A549 (cell line): Measurements from ENCODE around the gene ASTL. TPM values are rescaled to one million over a fixed set of nuclear protein-coding genes. Genes with fewer than 3 reads are reported as not detected.

ENCODE experiments used
- ATAC-seq, 2 experiments: fragments of 200-7000 bp in 1 of 2; fragments of >200 bp in 1 of 2; cut with Nextera tagmentation in 1 of 2; cut with Tn5 transposase in 1 of 2; 3 replicates each; pipeline versions ENCODE4 v1.8.0 to v1.9.1; 2018 to 2020; ENCODE audit warnings: mild to moderate bottlenecking in 1 of 2, moderate library complexity in 1 of 2
- CTCF ChIA-PET: fragments of 300-600 bp; sonication (Branson Sonifier 250); formaldehyde crosslinking; extraction: SDS; loops from one replicate; lab custom pipeline; 2021; ENCODE audit warnings: antibody characterized with exemption, inconsistent platforms; lab: Yijun Ruan, JAX
- POLR2A ChIA-PET: fragments of 350-600 bp; formaldehyde crosslinking; extraction: SDS; loops from one replicate; lab custom pipeline; 2021; ENCODE audit warnings: antibody characterized with exemption, inconsistent platforms; lab: Yijun Ruan, JAX
- DNase-seq, 2 experiments: peaks; one replicate each; pipeline versions ENCODE4 v3.0.0 to v3.0.0-alpha.2; 2011 to 2016; ENCODE audit warnings: low read depth in 1 of 2, low spot score in 1 of 2
- FAIRE-seq: peaks from 2 replicates; lab custom pipeline; 2011; peaks lifted over from hg19 to GRCh38; lab: Jason Lieb, UNC
- H3K27ac ChIP-seq, 2 experiments: fragments of >200 bp; sonication (Bioruptor Twin); formaldehyde crosslinking; 3 replicates each; pipeline ENCODE4 v1.5.1; 2016 to 2017
- H3K4me1 ChIP-seq: fragments of >200 bp; sonication (Bioruptor Twin); formaldehyde crosslinking; 3 replicates; pipeline ENCODE4 v1.6.1; 2016
- H3K4me2 ChIP-seq: fragments of >200 bp; sonication (Bioruptor Twin); formaldehyde crosslinking; 3 replicates; pipeline ENCODE4 v1.6.1; 2016
- H3K4me3 ChIP-seq: fragments of >200 bp; sonication (Bioruptor Twin); formaldehyde crosslinking; 3 replicates; pipeline ENCODE4 v1.5.1; 2016
- H3K9me3 ChIP-seq: fragments of >200 bp; sonication (Bioruptor Twin); formaldehyde crosslinking; 3 replicates; pipeline ENCODE4 v1.6.1; 2016
- CBX2 ChIP-seq: fragments of 200-600 bp; sonication (generic); IDR thresholded peaks from 2 replicates; pipeline ENCODE4 v1.6.1; 2016; ENCODE audit warnings: low read depth, mild to moderate bottlenecking, borderline replicate concordance
- CEBPB ChIP-seq, 2 experiments: fragments of >200 bp in 1 of 2; sonication (Bioruptor Twin) in 1 of 2; formaldehyde crosslinking in 1 of 2; IDR thresholded peaks; 2 replicates each; pipeline ENCODE4 v1.6.1; 2012 to 2016
- CHD2 ChIP-seq: fragments of 150-350 bp; IDR thresholded peaks from 2 replicates; pipeline ENCODE4 v1.6.1; 2014; ENCODE audit warnings: low read length; ENCODE audit not compliant: partially characterized antibody
- CHD4 ChIP-seq: fragments of 200-600 bp; sonication (generic); IDR thresholded peaks from 2 replicates; pipeline ENCODE4 v1.6.1; 2016; ENCODE audit warnings: antibody characterized with exemption, mild to moderate bottlenecking, borderline replicate concordance
- EHMT2 ChIP-seq: fragments of 200-600 bp; sonication (generic); IDR thresholded peaks from 2 replicates; pipeline ENCODE4 v1.6.1; 2016; ENCODE audit warnings: antibody characterized with exemption, low read depth, mild to moderate bottlenecking, moderate library complexity
- HOXB13 ChIP-seq: fragments of 250-450 bp; sonication (Bioruptor Pico); IDR thresholded peaks from 2 replicates; pipeline ENCODE4 v1.5.0; 2020; ENCODE audit warnings: low read depth, mild to moderate bottlenecking, moderate library complexity
- KDM5A ChIP-seq: fragments of 200-600 bp; sonication (generic); IDR thresholded peaks from 2 replicates; pipeline ENCODE4 v1.6.1; 2016; ENCODE audit warnings: antibody characterized with exemption, mild to moderate bottlenecking
- MAZ ChIP-seq: fragments of 150-350 bp; IDR thresholded peaks from 2 replicates; pipeline ENCODE4 v1.6.1; 2014; ENCODE audit warnings: antibody characterized with exemption, low read depth, low read length, borderline replicate concordance
- NPAS2 ChIP-seq: fragments of 250-450 bp; sonication (Bioruptor Pico); IDR thresholded peaks from 2 replicates; pipeline ENCODE4 v1.8.0; 2022; ENCODE audit warnings: mild to moderate bottlenecking, moderate library complexity, borderline replicate concordance
- POLR2A ChIP-seq: IDR thresholded peaks from 2 replicates; pipeline ENCODE4 v1.6.1; 2012; ENCODE audit warnings: mild to moderate bottlenecking, low read length
- POLR2AphosphoS2 ChIP-seq: conservative IDR thresholded peaks from 2 replicates; pipeline ENCODE4 v1.6.1; 2012; ENCODE audit warnings: low read length, improper control_type of control experiment, inconsistent platforms
- RAD21 ChIP-seq, 2 experiments: fragments of >200 bp in 1 of 2; sonication (Bioruptor Twin) in 1 of 2; formaldehyde crosslinking in 1 of 2; IDR thresholded peaks in 1 of 2; conservative IDR thresholded peaks in 1 of 2; 2 replicates in 1 of 2; 3 replicates in 1 of 2; pipeline ENCODE4 v1.6.1; 2012 to 2018; ENCODE audit warnings: inconsistent platforms in 1 of 2
- RARB ChIP-seq: fragments of 250-450 bp; sonication (Bioruptor Pico); IDR thresholded peaks from 2 replicates; pipeline ENCODE4 v1.8.0; 2021; ENCODE audit warnings: mild to moderate bottlenecking, moderate library complexity
- RCOR1 ChIP-seq: fragments of 150-350 bp; IDR thresholded peaks from 2 replicates; pipeline ENCODE4 v1.6.1; 2014; ENCODE audit warnings: antibody characterized with exemption, low read length, low read depth
- SMC3 ChIP-seq: fragments of >200 bp; sonication (Bioruptor Twin); formaldehyde crosslinking; IDR thresholded peaks from 3 replicates; pipeline ENCODE4 v1.6.1; 2018; ENCODE audit warnings: inconsistent platforms
- SREBF2 ChIP-seq: fragments of 450-650 bp; IDR thresholded peaks from 2 replicates; pipeline ENCODE4 v1.6.1; 2014; ENCODE audit warnings: mild to moderate bottlenecking, moderate library complexity
- TP53 ChIP-seq: fragments of 250-450 bp; sonication (Bioruptor Pico); IDR thresholded peaks from 2 replicates; pipeline ENCODE4 v1.5.0; 2021; ENCODE audit warnings: mild to moderate bottlenecking, moderate library complexity
- ZFP36 ChIP-seq: fragments of 450-650 bp; IDR thresholded peaks from 2 replicates; pipeline ENCODE4 v1.6.1; 2014; ENCODE audit warnings: borderline replicate concordance; ENCODE audit not compliant: partially characterized antibody
- WGBS: methylation state at CpG from one replicate; pipeline ENCODE4 v1.1.6; 2017; ENCODE audit errors: missing lambda C conversion rate; 5-methylcytosine and 5-hydroxymethylcytosine counted together
- polyA plus RNA-seq, 4 experiments: library from polyadenylated mRNA; depleted of rRNA in 3 of 4; stranded (reverse); fragments of >200 nt; fragmentation: RNase III in 1 of 4; extraction: RNeasy Plus Mini Kit Qiagen cat#74134 plus additional on column Dnase treatment in 1 of 4; gene quantifications; 2 replicates in 3 of 4; 3 replicates in 1 of 4; pipeline ENCODE4 v1.2.3, GENCODE V29; 2011 to 2017
- TF ChIP-seq, protein P1 (sequence below): IDR thresholded peaks from 2 replicates; pipeline ENCODE4 v1.6.1; 2012
- TF ChIP-seq, protein P2 (sequence below): fragments of >200 bp; sonication (Bioruptor Twin); formaldehyde crosslinking; IDR thresholded peaks from 3 replicates; pipeline ENCODE4 v1.6.1; 2016
- TF ChIP-seq, protein P3 (sequence below): IDR thresholded peaks from 2 replicates; pipeline ENCODE4 v1.6.1; 2012
- TF ChIP-seq, protein P4 (sequence below): fragments of 250-450 bp; sonication (Bioruptor Pico); IDR thresholded peaks from 2 replicates; pipeline ENCODE4 v1.5.0; 2020; ENCODE audit warnings: low read depth, mild to moderate bottlenecking, moderate library complexity

The ASTL gene
- polyA plus RNA-seq, 2 of the 4 experiments (the other 2 are of a cell fraction), result not detected

DNA sequence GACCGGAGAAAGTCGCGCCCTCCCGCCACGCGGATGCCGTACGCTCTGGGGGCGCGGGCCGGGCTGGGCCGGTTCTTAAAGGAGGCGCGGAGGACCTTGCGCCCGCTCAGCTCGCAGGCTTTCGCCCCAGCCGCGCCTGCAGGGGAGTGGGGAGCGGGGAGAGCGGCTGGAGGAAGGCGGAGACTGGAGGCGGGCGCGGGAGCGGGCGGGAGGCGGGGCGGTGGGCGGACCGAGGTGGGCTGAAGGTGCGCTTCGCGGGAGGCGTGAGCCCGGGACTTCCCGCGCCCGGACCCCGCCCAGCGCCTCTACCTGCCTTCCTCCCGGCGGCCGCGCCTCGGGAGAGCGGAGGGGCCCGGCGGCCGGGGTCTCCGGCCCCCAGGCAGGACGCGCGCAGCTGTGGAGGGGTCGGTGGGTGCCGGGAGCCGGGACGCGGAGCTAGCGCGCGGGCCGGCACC is 21.9 kb downstream of the ASTL start, which contains the start of gene ADRA2B:
Gene ADRA2B, minus strand, starts transcription at position 148 of the 455 bp plus-strand sequence. CDS start 422 bp downstream, outside the sequence.
- 33% methylated on average over 2 of the region's 64 CpGs for WGBS
- H3K9me3 ChIP-seq, result no peaks in the 10 kb centered on the region
- H3K4me3 ChIP-seq, result peak within 1 kb of the TSS; percentile 69
- POLR2A ChIA-PET, result no interaction called here
- DNase-seq (peak; percentile 46 to 48), ATAC-seq (peak; percentile 52 to 60), FAIRE-seq (no peak)
- peaks cover 4% of the 10 kb centered on the region; the same call in 2 of the 3 replicates for H3K4me1 ChIP-seq
- peak within 1 kb of the TSS; percentile 56 to 78; a peak in 5 of 6 replicates for H3K27ac ChIP-seq
- peak within 1 kb of the TSS; percentile 97 for H3K4me2 ChIP-seq
- CTCF ChIA-PET, result interaction anchor here (0.6 to 9.6 kb wide), 43 partner anchors 11 to 432 kb away, joined by 3 to 126 read pairs (median 5); partner anchors contain the start of genes ANKRD36C, ASTL and STARD7
- TF ChIP-seq, protein P1, sequence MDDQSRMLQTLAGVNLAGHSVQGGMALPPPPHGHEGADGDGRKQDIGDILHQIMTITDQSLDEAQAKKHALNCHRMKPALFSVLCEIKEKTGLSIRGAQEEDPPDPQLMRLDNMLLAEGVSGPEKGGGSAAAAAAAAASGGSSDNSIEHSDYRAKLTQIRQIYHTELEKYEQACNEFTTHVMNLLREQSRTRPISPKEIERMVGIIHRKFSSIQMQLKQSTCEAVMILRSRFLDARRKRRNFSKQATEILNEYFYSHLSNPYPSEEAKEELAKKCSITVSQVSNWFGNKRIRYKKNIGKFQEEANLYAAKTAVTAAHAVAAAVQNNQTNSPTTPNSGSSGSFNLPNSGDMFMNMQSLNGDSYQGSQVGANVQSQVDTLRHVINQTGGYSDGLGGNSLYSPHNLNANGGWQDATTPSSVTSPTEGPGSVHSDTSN, result no peak
- TF ChIP-seq CBX2, result no peak
- TF ChIP-seq RAD21 (conservative IDR thresholded peaks at IDR 0.05 in 1 of 2, IDR thresholded peaks at IDR 0.05 in 1 of 2), result no peak

DNA sequence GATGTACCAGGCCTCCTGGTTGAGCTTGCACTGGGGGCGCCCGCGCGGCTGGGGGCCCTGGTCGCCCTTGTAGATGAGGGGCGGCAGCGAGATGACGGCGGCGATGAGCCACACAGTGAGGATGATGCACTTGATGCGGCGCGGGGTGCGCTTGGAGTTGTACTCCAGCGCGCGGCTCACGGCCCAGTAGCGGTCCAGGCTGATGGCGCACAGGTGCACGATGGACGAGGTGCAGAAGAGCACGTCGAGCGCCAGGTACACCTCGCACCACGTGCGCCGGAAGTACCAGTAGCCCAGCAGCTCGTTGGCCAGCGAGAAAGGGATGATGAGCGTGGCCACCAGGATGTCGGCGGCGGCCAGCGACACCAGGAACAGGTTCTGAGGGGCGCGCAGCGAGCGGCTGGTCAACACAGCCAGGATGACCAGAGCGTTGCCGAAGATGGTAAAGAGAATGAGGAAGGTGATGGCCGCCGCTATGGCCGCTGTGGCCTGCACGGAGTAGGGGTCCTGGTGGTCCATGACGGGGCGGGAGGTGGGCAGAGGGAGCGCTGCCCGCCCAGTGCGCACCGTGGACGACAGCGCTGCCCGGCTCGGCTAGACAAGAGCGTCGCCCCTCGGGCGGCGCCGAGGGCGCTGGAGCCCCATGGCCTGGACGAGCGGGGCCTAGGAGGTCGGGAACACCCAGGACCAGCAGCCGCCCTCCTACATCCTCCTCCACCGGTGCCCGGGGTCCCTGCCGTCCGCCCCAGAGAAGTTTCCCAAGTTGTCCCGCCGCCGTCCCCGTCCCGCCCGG is 22.5 kb downstream of the ASTL start:
- H3K4me3 ChIP-seq, result peak overlapping the region; percentile 69
- H3K27ac ChIP-seq, result peak overlapping the region; percentile 56 to 78; a peak in 4 of 6 replicates
- ChIA-PET POLR2A (no interaction called here), CTCF (interaction anchor here (0.8 to 9.6 kb wide), 18 partner anchors 12 to 395 kb away, joined by 3 to 126 read pairs (median 10); partner anchors contain the start of genes ANKRD36C and ASTL)
- ATAC-seq (peak; percentile 1 to 4; a peak in 3 of 6 replicates), DNase-seq (no peak), FAIRE-seq (no peak)
- TF ChIP-seq TP53, result no peak
- TF ChIP-seq MAZ, result no peak
- no peak for TF ChIP-seq RAD21 (conservative IDR thresholded peaks at IDR 0.05 in 1 of 2, IDR thresholded peaks at IDR 0.05 in 1 of 2)
- TF ChIP-seq SMC3, result no peak
- TF ChIP-seq HOXB13 (CRISPR knock-in tag), result no peak
- peak overlapping the region; percentile 97 for H3K4me2 ChIP-seq
- H3K9me3 ChIP-seq, result no peaks in the 10 kb centered on the region
- 83% methylated on average over 73 of the region's 77 CpGs for WGBS
- peaks cover 4% of the 10 kb centered on the region; the same call in 2 of the 3 replicates for H3K4me1 ChIP-seq

DNA sequence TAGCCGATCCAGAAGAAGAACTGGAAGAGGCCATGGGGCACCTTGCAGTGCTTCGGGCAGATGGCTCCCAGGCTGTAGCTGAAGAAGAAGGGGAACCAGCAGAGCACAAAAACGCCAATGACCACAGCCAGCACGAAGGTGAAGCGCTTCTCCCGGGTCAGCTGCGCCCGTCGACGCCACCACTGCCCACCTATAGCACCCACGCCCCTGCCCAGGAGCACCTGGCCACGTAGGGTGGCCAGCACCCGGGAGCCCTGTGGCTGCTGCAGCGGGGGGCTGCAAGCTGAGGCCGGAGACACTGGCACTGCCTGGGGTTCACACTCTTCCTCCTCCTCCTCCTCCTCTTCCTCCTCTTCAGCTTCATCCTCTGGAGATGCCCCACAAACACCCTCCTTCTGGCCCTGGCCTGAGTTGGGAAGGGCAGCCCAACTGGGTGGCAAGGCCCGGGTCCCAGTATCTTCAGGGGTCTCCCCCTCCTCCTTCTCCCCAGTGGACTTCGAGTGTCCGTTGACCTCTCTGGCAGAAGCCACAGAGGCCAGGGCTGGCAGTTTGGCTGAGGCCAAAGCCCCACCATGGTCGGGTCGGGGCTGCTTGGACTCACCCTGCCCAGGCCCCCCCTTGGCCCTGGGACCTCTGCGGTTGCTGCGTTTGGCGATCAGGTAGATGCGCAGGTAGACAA is 23.3 kb downstream of the ASTL start:
- H3K4me3 ChIP-seq, result no peak overlapping the region
- POLR2A ChIA-PET, result no interaction called here
- H3K9me3 ChIP-seq, result no peaks in the 10 kb centered on the region
- no peak for FAIRE-seq
- CTCF ChIA-PET, result interaction anchor here (0.9 to 9.6 kb wide), 3 partner anchors 13 to 59 kb away, joined by 3 to 126 read pairs (median 5); partner anchors contain the start of gene ASTL
- no peak for ATAC-seq
- WGBS, result 91% methylated on average over 10 of the region's 24 CpGs
- H3K4me2 ChIP-seq, result no peak overlapping the region
- peaks cover 4% of the 10 kb centered on the region; the same call in 2 of the 3 replicates for H3K4me1 ChIP-seq
- TF ChIP-seq POLR2AphosphoS2, result no peak
- no peak for TF ChIP-seq POLR2A
- no peak for TF ChIP-seq RARB (CRISPR knock-in tag)
- no peak for TF ChIP-seq RCOR1
- TF ChIP-seq, protein P1, result no peak
- DNase-seq, result no peak
- H3K27ac ChIP-seq, result no peak overlapping the region

DNA sequence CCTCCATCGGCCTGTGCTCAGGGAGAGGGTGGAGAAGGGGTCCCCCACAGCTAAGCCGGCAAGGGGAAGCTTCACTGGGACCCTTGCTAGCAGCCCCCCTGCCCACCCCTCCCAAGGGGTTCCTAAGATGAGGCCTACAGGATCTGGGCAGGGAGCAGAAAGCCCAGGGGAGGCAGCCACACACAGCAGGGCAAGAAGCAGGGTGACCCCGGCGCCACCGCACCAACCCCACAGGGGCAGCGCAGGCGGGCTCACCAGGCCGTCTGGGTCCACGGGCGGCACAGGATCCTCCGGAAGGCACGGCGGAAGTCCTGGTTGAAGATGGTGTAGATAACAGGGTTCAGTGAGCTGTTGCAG is 23.8 kb downstream of the ASTL start:
- no peak for FAIRE-seq
- TF ChIP-seq KDM5A, result no peak
- TF ChIP-seq SREBF2, result no peak
- no peak for TF ChIP-seq ZFP36
- TF ChIP-seq, protein P2, sequence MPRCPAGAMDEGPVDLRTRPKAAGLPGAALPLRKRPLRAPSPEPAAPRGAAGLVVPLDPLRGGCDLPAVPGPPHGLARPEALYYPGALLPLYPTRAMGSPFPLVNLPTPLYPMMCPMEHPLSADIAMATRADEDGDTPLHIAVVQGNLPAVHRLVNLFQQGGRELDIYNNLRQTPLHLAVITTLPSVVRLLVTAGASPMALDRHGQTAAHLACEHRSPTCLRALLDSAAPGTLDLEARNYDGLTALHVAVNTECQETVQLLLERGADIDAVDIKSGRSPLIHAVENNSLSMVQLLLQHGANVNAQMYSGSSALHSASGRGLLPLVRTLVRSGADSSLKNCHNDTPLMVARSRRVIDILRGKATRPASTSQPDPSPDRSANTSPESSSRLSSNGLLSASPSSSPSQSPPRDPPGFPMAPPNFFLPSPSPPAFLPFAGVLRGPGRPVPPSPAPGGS, result no peak
- TF ChIP-seq, protein P3, sequence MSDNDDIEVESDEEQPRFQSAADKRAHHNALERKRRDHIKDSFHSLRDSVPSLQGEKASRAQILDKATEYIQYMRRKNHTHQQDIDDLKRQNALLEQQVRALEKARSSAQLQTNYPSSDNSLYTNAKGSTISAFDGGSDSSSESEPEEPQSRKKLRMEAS, result no peak
- TF ChIP-seq EHMT2, result no peak
- no peak for TF ChIP-seq RARB (CRISPR knock-in tag)
- no peak for TF ChIP-seq CHD2
- no peak for TF ChIP-seq CEBPB (IDR thresholded peaks at IDR 0.05)
- no peak for TF ChIP-seq CHD4
- TF ChIP-seq, protein P4, sequence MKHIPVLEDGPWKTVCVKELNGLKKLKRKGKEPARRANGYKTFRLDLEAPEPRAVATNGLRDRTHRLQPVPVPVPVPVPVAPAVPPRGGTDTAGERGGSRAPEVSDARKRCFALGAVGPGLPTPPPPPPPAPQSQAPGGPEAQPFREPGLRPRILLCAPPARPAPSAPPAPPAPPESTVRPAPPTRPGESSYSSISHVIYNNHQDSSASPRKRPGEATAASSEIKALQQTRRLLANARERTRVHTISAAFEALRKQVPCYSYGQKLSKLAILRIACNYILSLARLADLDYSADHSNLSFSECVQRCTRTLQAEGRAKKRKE (CRISPR knock-in tag), result no peak
- TF ChIP-seq NPAS2 (CRISPR knock-in tag), result no peak

More for the DNA sequence above, 23.8 kb downstream of the ASTL start:
- Histone ChIP-seq H3K4me2 (no peak overlapping the region), H3K9me3 (no peaks in the 10 kb centered on the region), H3K27ac (no peak overlapping the region), H3K4me1 (peaks cover 4% of the 10 kb centered on the region; the same call in 2 of the 3 replicates), H3K4me3 (no peak overlapping the region)
- DNase-seq, result no peak
- CTCF ChIA-PET, result interaction anchor here (0.9 to 9.6 kb wide), 3 partner anchors 13 to 60 kb away, joined by 3 to 126 read pairs (median 5); partner anchors contain the start of gene ASTL
- WGBS, result 90% methylated on average over 10 of the region's 13 CpGs
- ATAC-seq, result no peak
- POLR2A ChIA-PET, result no interaction called here
